ENCODE results near the gene CCDC83.

CCDC83 gene

GRCh38 chr11:85855341-85855656, at the start of gene CCDC83:
Gene CCDC83, plus strand, starts transcription at chr11:85855383. Its CDS starts 9,741 bp downstream, at chr11:85865124.
- Histone ChIP-seq H3K4me3 (peak within 1 kb of the TSS; percentile 71), H3K27ac (peak within 1 kb of the TSS; percentile 86 to 87)
- TF ChIP-seq, protein P1, sequence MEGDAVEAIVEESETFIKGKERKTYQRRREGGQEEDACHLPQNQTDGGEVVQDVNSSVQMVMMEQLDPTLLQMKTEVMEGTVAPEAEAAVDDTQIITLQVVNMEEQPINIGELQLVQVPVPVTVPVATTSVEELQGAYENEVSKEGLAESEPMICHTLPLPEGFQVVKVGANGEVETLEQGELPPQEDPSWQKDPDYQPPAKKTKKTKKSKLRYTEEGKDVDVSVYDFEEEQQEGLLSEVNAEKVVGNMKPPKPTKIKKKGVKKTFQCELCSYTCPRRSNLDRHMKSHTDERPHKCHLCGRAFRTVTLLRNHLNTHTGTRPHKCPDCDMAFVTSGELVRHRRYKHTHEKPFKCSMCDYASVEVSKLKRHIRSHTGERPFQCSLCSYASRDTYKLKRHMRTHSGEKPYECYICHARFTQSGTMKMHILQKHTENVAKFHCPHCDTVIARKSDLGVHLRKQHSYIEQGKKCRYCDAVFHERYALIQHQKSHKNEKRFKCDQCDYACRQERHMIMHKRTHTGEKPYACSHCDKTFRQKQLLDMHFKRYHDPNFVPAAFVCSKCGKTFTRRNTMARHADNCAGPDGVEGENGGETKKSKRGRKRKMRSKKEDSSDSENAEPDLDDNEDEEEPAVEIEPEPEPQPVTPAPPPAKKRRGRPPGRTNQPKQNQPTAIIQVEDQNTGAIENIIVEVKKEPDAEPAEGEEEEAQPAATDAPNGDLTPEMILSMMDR (IDR thresholded peaks at IDR 0.05): no peak
- DNase-seq (ENCODE audit: low spot score): no peak

DNA sequence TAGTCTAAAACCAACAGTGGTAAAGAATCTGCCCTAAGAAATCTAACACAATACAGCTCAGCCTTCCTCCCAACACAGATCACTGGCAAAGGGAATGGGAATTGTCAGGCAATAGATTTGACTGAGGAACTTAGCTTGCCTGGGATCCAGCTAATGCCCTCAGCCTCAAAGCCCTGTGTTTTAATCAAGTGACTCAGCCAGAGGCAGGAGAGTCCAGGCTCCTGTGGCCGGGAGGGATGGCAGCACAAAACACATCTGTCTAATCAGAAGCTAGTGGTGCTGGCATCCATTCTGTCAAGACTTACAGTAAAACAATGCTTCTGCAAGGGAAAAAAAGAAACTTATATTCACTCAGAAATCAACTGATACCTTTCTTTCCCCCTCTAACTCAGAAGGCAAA, 49.8 kb upstream of the CCDC83 start:
- TF ChIP-seq, protein P1 (IDR thresholded peaks at IDR 0.05): no peak
- DNase-seq (ENCODE audit: low spot score): no peak
- Histone ChIP-seq H3K4me3 (no peak overlapping the region), H3K27ac (no peak overlapping the region)

DNA sequence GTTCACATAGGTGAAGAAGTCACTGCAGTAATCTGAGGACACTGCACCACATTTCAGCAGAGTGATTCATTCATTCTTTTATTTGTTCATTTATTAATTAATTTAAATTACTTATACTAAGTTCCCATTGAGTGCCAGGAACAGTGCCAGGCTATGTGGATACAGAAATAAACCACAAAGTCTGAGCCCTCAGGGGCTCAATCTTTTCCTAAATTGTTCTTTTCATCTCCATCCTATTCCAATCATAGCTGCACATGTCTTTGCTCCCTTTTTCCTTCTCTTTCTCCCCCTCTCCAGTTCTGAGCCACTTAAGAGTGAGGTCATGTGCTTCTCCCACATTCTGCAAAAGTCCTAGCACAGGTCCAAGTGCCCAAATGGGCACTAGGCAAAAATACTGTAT, 49.2 kb upstream of the CCDC83 start:
- TF ChIP-seq, protein P1 (IDR thresholded peaks at IDR 0.05): no peak
- Histone ChIP-seq H3K27ac (no peak overlapping the region), H3K4me3 (no peak overlapping the region)
- no peak for DNase-seq (ENCODE audit: low spot score)

DNA sequence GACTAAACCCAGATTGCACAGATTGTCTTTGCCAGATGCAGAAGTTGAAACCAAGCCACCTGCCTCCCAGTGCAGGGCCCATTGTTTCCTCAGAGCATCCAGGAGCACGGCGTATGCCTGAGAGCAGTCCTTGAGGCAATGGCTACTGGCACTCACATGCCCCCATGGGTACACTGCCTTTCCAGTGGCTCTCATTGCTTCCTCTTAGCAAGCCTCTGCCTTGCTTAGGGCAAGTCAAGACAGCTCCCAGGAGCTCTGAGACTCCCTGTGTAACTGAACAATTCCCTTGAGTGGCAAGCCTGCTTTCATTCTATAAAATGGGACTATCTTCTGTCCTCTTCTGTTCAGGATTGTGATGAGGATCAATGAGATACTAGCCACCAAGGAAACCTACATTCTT, 48.3 kb upstream of the CCDC83 start:
- no peak for DNase-seq (ENCODE audit: low spot score)
- H3K27ac ChIP-seq: peak overlapping the region in 1 of 2 donors; percentile 34
- H3K4me3 ChIP-seq: no peak overlapping the region
- TF ChIP-seq, protein P1 (IDR thresholded peaks at IDR 0.05): no peak

GRCh38 chr11:85809191-85809590, 46.0 kb upstream of the CCDC83 start:
- TF ChIP-seq, protein P1 (IDR thresholded peaks at IDR 0.05): no peak
- DNase-seq (ENCODE audit: low spot score): no peak
- Histone ChIP-seq H3K27ac (peak overlapping the region; percentile 54 to 73), H3K4me3 (peak overlapping the region; percentile 79)

DNA sequence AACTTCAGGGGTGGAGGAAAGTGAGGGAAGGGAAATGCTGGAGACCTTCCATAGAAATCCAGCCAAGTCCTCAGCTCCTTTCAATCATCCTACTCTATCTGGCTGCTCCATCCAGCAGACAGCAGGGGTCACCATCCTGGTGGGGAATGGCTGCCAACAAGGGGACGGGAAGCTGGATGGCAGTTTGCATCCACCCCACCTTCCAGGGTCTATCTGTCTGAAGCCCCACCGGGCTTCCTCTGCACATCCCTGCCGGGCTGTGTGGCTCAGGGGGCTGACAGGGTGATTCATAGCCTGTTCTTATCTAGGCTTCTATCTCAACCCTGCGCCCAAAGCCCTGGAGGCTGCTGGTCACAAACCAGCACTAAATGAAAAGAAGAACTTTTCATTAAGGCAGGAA, 45.3 kb upstream of the CCDC83 start:
- no peak for DNase-seq (ENCODE audit: low spot score)
- H3K4me3 ChIP-seq: peak overlapping the region; percentile 79
- peak overlapping the region; percentile 54 to 73 for H3K27ac ChIP-seq
- TF ChIP-seq, protein P1 (IDR thresholded peaks at IDR 0.05): no peak

GRCh38 chr11:85810521-85810870, 44.7 kb upstream of the CCDC83 start:
- TF ChIP-seq, protein P1 (IDR thresholded peaks at IDR 0.05): no peak
- no peak for DNase-seq (ENCODE audit: low spot score)
- Histone ChIP-seq H3K27ac (peak overlapping the region; percentile 21 to 73), H3K4me3 (peak overlapping the region; percentile 79)

All from coronary artery (tissue), 2 donors.